CD4-positive, alpha-beta T cell treated with Interleukin-6 for 4 hours (primary cell): ENCODE results near the gene LRP6.
"Not testable (repeated sequence)": the region's sequence is repeated elsewhere in the genome, so short reads cannot be mapped to it uniquely, and the experiment has no call there.

ENCODE experiments used
- DNase-seq: peaks from one replicate; pipeline ENCODE4 v3.0.0-alpha.2; 2020; ENCODE audit warnings: mixed read lengths

LRP6 gene

DNA sequence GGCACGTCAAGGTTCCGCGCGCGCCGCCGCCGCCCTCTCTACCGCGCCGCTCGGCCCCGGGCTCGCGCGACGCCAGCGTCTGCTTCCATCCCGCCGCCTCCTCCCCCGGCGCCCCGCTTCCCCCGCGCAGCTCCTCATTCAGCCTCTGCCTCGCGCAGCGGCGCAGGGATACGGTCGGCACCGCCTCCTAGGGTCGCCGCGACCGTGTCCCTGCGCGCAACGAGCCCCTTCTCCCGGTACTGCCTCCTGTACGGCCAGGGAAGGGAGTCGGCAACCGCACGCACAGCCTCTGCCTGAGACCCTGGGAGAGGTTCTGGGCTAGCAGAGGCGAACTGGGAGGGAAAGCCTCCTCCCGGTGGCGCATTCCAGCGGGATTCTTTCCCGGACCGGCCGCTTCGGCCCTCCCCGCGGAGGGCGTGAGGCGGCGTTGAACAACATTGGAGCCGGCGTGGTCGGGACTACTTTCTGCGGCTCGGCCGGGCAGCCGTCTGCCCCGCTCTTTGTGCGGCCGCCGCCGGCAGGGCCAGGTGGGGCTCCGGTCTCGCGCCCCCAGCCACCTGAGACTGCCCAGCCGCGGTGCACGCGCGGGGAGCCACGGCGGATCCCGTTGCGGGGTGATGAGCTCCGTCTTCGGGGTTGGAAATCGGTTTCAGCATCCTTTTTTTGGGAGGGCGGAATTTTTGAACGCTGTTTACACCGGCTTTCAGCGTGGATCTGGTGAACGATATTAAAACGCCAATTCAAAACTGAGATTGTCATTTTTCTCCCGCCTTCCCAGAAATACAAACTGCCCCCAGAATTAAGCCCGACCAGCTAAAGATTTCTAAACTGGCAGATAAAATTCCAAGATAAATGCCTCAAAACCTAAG, at the start of gene LRP6:
Gene LRP6 (minus strand): TSS at position 172 of the 869 bp plus-strand sequence. CDS start 309 bp downstream, outside the sequence.
- DNase-seq = peak; percentile 83

DNA sequence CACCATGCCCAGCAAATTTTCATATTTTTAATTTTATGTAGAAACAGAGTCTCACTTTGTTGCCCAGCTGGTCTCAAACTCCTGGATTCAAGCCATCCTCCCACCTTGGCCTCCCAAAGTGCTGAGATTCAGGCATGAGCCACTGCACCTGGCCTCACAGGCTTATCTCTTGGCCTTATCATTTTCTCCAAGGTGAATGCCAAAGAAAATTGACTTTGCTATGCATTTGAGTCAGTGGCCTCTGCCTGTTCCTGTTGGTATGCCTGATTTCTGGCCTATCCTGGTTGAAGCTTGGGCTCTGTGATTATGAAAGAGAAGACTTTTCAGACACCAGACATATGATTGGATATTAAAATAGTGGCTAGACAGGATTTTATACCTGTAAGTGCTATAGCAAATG, 49.0 kb upstream of the LRP6 start:
- no peak for DNase-seq

DNA sequence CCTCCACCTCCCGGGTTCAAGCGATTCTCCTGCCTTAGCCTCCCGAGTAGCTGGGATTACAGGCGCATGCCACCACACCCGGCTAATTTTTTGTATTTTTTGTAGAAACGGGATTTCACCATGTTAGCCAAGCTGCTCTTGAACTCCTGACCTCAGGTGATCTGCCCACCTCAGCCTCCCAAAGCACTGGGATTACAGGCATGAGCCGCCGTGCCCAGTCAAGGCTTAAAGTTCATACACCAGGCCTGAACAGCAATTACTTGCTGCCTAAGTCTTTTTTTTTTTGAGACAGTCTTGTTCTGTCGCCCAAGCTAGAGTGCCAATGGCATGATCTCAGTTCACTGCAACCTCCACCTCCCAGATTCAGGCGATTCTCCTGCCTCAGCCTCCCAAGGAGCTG, 43.9 kb upstream of the LRP6 start:
- not testable (repeated sequence) for DNase-seq

GRCh38 chr12:12305568-12306300, 38.9 kb upstream of the LRP6 start:
- no peak for DNase-seq

DNA sequence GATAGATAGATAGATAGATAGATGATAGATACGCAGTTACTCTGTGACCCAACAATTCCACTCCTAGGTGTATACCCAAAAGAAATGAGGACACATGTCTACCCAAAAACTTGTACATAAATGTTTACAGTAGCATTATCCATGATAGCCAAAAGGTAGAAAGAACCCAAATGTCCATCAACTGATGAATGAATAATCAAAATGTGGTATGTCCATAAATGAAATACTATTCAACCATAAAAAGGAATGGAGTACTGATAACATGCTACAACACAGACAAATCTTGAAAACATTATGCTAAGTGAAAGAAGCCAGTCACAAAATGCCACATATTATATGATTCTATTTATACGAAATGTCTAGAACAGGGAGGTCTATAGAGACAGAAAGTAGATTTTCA, 36.1 kb upstream of the LRP6 start:
- DNase-seq = no peak

DNA sequence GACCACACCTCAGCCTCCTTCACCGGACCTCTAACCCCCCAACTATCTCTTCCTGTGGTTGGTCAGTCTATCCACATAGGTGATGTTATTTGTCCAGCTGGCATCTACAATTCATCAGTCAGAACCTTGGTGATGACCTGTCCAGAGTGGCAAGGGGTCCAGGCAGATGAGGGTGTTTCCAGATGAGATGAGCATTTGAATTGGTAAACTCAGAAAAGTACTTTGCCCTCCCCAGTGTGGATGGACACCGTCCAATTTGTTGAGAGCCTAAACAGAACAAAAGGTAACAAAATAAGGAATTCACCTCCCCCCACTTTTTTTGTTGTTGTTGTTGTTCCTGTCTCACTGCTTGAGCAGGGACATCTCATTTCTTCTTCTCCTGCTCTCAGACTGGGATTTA, 34.3 kb upstream of the LRP6 start:
- no peak for DNase-seq

GRCh38 chr12:12297201-12297830, 30.5 kb upstream of the LRP6 start:
- DNase-seq = no peak

DNA sequence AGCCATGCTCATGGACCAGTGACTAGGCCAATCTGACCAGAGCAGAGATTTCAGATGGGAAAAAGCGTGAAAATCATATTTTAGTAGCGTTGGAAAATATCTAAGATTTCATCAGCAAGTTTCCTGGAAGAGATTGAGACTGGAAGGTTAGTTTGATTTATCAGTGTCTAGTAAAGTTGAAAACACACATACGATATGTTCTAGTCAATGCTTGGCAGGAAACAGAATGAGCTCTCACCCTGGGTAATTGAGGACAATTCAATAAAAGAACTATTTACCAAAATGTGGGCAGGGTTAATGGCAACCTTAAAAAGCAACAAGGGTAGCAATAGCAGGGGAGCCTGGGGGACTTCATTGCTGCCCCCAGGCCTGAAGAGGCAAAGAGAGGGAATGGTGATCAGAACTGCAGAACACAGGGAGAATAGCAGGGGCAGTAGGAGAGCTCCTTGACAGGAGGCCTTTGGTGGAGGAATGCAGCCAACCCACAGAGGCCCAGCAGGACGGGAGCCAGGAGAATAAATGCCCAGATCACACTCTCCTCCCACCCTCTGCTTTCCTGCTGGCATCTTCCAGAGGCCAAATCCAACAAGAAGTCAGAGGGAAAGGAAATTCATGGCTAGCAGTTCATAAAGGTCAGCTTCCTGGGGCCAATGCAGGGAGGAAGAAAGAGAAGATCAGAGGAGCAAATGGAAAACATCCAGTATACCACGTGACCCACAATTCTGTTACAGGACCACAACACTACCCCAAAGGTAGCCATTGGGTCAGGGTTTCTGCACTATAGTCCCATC, 27.6 kb upstream of the LRP6 start:
- no peak for DNase-seq

- no peak for DNase-seq
These were observed 23.4 kb upstream of the LRP6 start for GRCh38 chr12:12290206-12290605.

DNA sequence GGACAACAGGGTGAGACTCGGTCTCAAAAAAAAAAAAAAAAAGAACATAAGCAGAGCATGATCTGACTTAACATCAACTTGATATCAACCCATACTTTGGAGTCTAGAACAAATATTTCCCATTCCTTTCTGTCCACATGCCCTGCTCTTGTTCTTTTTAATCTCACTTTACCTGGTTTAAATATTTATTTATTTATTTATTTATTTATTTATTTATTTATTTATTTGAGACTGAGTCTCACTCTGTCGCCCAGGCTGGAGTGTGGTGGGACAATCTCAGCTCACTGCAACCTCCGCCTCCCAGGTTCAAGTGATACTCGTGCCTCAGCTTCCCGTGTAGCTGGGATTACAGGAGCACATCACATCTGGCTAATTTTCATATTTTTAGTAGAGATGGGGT, 19.6 kb upstream of the LRP6 start:
- DNase-seq = no peak

DNA sequence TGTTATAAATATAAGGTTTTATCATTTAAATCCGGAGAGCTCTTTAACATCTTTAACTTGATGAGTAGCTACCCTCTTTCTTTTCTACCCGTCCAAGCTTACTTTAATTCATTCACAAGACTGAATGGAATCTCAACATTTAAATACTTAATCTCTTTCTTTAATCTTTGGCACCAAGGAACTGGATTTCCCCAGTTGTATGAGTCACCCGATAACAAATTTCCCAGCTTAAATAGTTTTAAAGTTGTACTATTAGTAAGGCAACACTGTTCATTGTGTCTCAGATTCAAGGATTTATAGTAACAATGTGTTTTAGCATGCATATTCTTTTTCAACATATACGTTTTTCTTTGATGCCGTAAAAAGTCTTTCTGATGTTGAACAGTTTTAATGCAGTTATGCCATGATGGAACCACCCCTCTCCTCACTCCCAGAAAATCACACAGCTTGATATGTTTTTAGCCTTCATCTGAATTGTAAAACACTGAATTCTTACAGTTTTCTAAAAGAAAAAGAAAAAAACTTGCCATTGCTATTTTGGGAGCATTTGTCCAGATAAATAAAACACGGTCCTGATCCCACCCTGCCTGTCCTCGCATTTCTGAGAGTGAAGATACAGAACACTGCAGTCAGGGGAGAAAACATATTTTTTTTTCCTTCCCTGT, 16.0 kb upstream of the LRP6 start:
- DNase-seq = no peak

GRCh38 chr12:12282202-12282601, 15.4 kb upstream of the LRP6 start:
- no peak for DNase-seq

- no peak for DNase-seq
These were observed 14.3 kb upstream of the LRP6 start for GRCh38 chr12:12281134-12281533.

- DNase-seq = no peak
These were observed 12.1 kb upstream of the LRP6 start for GRCh38 chr12:12278899-12279298.

DNA sequence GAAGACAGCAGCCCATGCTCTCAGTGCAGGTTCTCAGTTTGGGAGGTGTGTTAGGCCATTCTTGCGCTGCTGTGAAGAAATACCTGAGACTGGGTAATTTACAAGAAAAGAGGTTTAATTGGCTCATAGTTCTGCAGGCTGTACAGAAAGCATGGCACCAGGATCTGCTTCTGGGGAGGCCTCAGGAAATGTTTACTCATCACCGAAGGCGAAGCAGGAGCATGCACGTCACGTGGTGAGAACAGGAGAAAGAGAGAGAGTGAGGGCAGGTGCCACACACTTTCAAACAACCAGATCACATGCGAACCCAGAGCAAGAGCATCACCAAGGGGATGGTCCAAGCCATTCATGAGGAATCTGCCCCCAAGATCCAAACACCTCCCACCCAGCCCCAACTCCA, 9.0 kb upstream of the LRP6 start:
- DNase-seq = no peak

DNA sequence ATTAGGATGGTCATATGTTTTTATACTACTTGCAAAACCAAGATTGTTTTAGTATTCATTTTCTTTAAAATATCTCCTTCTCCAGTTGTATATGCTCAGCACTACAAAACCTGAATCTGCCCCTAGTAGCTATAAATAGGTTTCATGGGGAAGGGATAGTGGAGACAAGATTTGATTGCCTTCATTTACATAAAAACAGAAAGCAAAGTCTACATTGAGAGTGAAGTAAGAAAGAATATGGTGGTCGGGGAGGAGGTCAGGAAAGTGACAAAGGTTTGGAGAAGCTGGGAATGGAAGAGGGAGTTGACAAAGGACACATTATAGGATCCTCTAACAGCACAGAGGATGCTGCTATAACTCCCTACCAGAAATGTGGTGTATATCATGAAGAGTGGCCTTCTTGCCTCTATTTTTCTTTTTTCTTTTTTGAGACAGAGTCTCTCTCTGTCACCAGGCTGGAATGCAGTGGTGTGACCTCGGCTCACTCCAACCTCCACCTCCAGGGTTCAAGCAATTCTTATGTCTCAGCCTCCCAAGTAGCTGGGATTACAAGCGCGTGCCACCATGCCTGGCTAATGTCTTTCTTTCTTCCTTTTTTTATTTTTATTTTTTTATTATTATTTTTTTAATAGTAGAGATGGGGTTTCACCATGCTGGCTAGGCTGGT, 6.6 kb upstream of the LRP6 start:
- DNase-seq = no peak

- no peak for DNase-seq
These were observed 6.0 kb upstream of the LRP6 start for GRCh38 chr12:12272869-12273268.

DNA sequence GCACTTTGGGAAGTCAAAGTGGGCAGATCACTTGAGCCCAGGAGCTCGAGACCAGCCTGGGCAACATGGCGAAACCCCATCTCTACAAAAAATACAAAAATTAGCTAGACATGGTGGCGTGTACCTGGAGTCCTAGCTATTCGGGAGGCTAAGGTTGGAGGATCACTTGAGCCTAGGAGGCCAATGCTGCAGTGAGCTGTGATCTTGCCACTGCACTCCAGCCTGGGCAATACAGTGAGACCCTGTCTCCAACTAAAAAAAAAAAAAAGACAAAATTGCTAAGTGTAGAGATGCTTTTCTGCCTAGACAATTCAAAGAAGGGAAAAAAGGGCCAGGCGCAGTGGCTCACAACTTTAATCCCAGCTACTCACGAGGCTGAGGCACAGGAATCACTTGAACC, 3.4 kb upstream of the LRP6 start:
- DNase-seq = no peak

GRCh38 chr12:12267742-12268200, 927 bp upstream of the LRP6 start:
- no peak for DNase-seq

DNA sequence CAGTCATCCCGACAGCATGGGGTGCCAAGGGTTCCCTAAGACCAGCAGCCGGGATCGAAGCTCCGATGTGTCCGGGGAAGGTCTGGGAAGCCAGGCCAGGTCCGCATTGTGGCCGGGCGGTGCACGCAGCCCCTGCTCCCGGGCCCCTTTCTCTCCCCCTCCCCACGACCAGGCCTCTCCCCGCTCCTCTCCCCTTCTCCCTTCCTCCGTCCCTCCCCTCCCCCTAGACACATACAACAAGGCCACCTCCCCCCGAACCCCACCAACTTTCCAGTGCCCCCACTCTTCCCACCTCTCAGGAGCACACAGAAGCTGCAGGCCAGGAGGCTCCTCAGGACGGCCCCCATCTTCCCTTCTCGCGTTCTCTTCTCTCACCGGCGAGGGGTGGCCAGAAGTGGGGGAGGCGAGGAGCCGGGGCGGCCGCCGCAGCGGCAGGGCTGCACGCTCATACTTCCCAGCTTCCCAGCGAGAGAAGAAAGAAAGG, 413 bp downstream of the LRP6 start:
- DNase-seq = peak; percentile 5
